ENCODE data around the gene FAM200B.

DNA sequence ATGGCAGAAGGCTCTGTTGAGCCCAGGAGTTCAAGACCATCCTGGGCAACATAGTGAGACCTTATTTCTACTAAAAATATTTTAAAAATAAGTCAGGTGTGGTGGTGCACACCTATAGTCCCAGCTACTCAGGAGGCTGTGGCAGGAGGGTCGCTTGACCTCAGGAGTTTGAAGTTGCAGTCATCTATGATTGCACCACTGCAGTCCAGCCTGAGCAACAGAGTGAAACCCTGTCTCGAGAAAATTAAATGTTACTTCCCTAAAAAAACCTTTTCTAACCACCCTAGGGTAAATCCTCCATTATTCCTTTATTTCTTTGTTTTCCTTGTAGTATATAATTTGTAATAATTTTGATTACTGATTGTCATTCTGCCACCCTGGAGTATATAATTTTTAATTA lies 7.9 kb downstream of the FAM200B start:
- TF ChIP-seq EZH2phosphoT487 (IDR thresholded peaks at IDR 0.05; ENCODE audit: insufficient read depth, low read depth) (no peak), EZH2 (IDR thresholded peaks at IDR 0.05; ENCODE audit: insufficient read depth, poor library complexity, severe bottlenecking) (no peak)
